Heart left ventricle (tissue), 16 donors: ENCODE results near the gene AHCTF1. TPM values are rescaled to one million over a fixed set of nuclear protein-coding genes. Genes with fewer than 3 reads are reported as not detected.

Source experiments
- ATAC-seq, 4 donors: fragments of 200-7000 bp; cut with Tn5 transposase; one replicate each; pipeline ENCODE4 v1.9.1; 2020 to 2022; ENCODE audit warnings: moderate library complexity in 4 of 4, mild to moderate bottlenecking in 3 of 4, moderate number of reproducible peaks in 1 of 4
- DNase-seq, 5 donors: peaks; one replicate each; pipeline ENCODE4 v3.0.0-alpha.2; 2020
- H3K27ac ChIP-seq, 12 donors: fragments of 200-600 bp; sonication (generic) in 4 of 12; one replicate each; pipeline versions ENCODE4 v1.5.0 to v1.8.0; 2016 to 2022; ENCODE audit warnings: mild to moderate bottlenecking in 2 of 12
- H3K27me3 ChIP-seq, 9 donors: fragments of 200-600 bp; sonication (generic) in 2 of 9; one replicate each; pipeline versions ENCODE4 v1.5.1 to v1.8.0; 2016 to 2022; ENCODE audit warnings: mild to moderate bottlenecking in 3 of 9
- H3K36me3 ChIP-seq, 9 donors: fragments of 200-600 bp; sonication (generic) in 2 of 9; one replicate each; pipeline versions ENCODE4 v1.5.0 to v1.8.0; 2018 to 2022; ENCODE audit warnings: mild to moderate bottlenecking in 2 of 9
- H3K4me1 ChIP-seq, 12 donors: fragments of 200-600 bp; sonication (generic) in 4 of 12; one replicate each; pipeline versions ENCODE4 v1.5.0 to v1.8.0; 2016 to 2022; ENCODE audit warnings: mild to moderate bottlenecking in 3 of 12
- H3K4me3 ChIP-seq, 12 donors: fragments of 200-600 bp; sonication (generic) in 4 of 12; one replicate each; pipeline versions ENCODE4 v1.5.0 to v1.8.0; 2017 to 2022; ENCODE audit warnings: mild to moderate bottlenecking in 9 of 12, moderate library complexity in 4 of 12
- H3K9me3 ChIP-seq, 12 donors: fragments of 200-600 bp; sonication (generic) in 4 of 12; one replicate each; pipeline versions ENCODE4 v1.5.0 to v1.8.0; 2016 to 2022; ENCODE audit warnings: mild to moderate bottlenecking in 1 of 12
- CTCF ChIP-seq, 12 donors: fragments of 200-600 bp; sonication (generic) in 4 of 12; IDR thresholded peaks; one replicate each; pipeline versions ENCODE4 v1.5.0 to v1.8.0; 2018 to 2022; ENCODE audit warnings: antibody characterized with exemption in 12 of 12, mild to moderate bottlenecking in 5 of 12
- POLR2A ChIP-seq, 2 donors: fragments of 450-650 bp; IDR thresholded peaks; one replicate each; pipeline ENCODE4 v1.6.1; 2017; ENCODE audit warnings: antibody characterized with exemption in 2 of 2, mild to moderate bottlenecking in 2 of 2, moderate library complexity in 2 of 2
- WGBS, 4 donors: extraction: QIAGEN DNeasy Blood & Tissue Kit in 2 of 4; methylation state at CpG; one replicate each; pipeline versions ENCODE4 v1.1.5 to v1.1.7; 2013 to 2018; 5-methylcytosine and 5-hydroxymethylcytosine counted together
- intact Hi-C, 10 donors: fragments of 100-400 bp; cut with DNase I; formaldehyde crosslinking; loops; one replicate each; pipeline versions ENCODE4 v1.11.1 to v1.14.2; 2022
- polyA plus RNA-seq, 2 donors: library from polyadenylated mRNA; stranded (reverse); fragments of 200-250 nt; gene quantifications; one replicate each; pipeline ENCODE4 v1.2.3, GENCODE V29; 2013
- total RNA-seq, 9 donors: library from RNA; depleted of rRNA in 2 of 9; stranded (reverse); fragments of >200 nt in 2 of 9; fragmentation: NEBNext Ultra II Directional in 3 of 9; extraction: Animal tissue kit (Norgen Biotek cat#: 25700) in 3 of 9; gene quantifications; one replicate each; pipeline versions ENCODE4 v1.1.0 to v1.2.4, GENCODE V29; 2016 to 2023
- donor health status: ischemic (EF 13 %, LVEDD 7.1; RV severe dilation, severe dysfunction).
- donor health status: healthy with polysubstance abuse.
- donor health status: DM: no; HTN: yes; CAD: no.
- donor health status: DM: no; HTN: no; CAD: no.
- donor health status: ischemic (EF 25% LVEDD 6.9; RV normal size, moderate dysfunction).
- donor health status: ischemic (EF 25% LVEDD 5.7; RV mildly dilated, moderate dysfunction).
- donor health status: healthy.
- donor health status: DM: yes; HTN: yes; CAD: no.
- donor health status: ischemic (EF 35%, LVEDD 5.7; RV mildly dilated, moderate dysfunction).
- donor health status: nonischemic (EF 11% LVEDD 7.7; RV severe dilation, severe dysfunction).
- donor health status: DM: yes; HTN: yes; CAD: no.
- donor health status: PGD.
- donor health status: ischemic (EF 29% LVEDD 5.4; RV normal size, mild dysfunction).
- donor health status: nonischemic (EF 23%, LVEDD 6.1; RV moderate dilation, normal function).

Gene AHCTF1
- total and polyA plus RNA-seq, 11 donors: 6.3 to 39.7 (median 19.4) TPM

GRCh38 chr1:246906833-246907232 is 24.9 kb downstream of the AHCTF1 start:
- Histone ChIP-seq H3K27ac (no peak overlapping the region), H3K4me3 (no peak overlapping the region), H3K9me3 (no peaks in the 10 kb centered on the region), H3K27me3 (no peaks in the 10 kb centered on the region), H3K4me1 (peaks cover 0 to 16% (median 2%) of the 10 kb centered on the region in 12 donors), H3K36me3 (peaks cover 0 to 95% (median 75%) of the 10 kb centered on the region in 9 donors)
- intact Hi-C loops: loop anchor here (1.0 to 5.0 kb wide), 4 partner anchors 60 to 65 kb away; no protein-coding TSS in a partner anchor
- DNase-seq: no peak
- no peak for ATAC-seq
- no peak for TF ChIP-seq POLR2A (IDR thresholded peaks at IDR 0.05)
- no peak for TF ChIP-seq CTCF (IDR thresholded peaks at IDR 0.05)
- WGBS, 4 donors: 85 to 90% (median 89%) methylated on average over 1 of the region's 1 CpG

- Histone ChIP-seq H3K9me3 (no peaks in the 10 kb centered on the region), H3K4me3 (no peak overlapping the region), H3K4me1 (peaks cover 0 to 3% (median 0%) of the 10 kb centered on the region in 12 donors), H3K27me3 (no peaks in the 10 kb centered on the region), H3K36me3 (peaks cover 0 to 100% (median 96%) of the 10 kb centered on the region in 9 donors), H3K27ac (no peak overlapping the region)
- 86 to 90% (median 89%) methylated on average over 5 of the region's 5 CpGs for WGBS, 4 donors
- ATAC-seq (no peak), DNase-seq (no peak)
- intact Hi-C loops: no loop called here
- no peak for TF ChIP-seq CTCF (IDR thresholded peaks at IDR 0.05)
- no peak for TF ChIP-seq POLR2A (IDR thresholded peaks at IDR 0.05)
Observed at GRCh38 chr1:246901874-246902273, 29.9 kb downstream of the AHCTF1 start.

- Histone ChIP-seq H3K4me1 (no peaks in the 10 kb centered on the region), H3K4me3 (no peak overlapping the region), H3K36me3 (peaks cover 0 to 100% (median 98%) of the 10 kb centered on the region in 9 donors), H3K27ac (no peak overlapping the region), H3K27me3 (no peaks in the 10 kb centered on the region), H3K9me3 (no peaks in the 10 kb centered on the region)
- intact Hi-C loops: loop anchor here in 1 of 10 donors (5.0 kb wide), 1 partner anchor 40 kb away; no protein-coding TSS in a partner anchor
- ATAC-seq (no peak), DNase-seq (no peak)
- 95 to 97% (median 97%) methylated on average over 5 of the region's 5 CpGs for WGBS, 4 donors
- TF ChIP-seq POLR2A (IDR thresholded peaks at IDR 0.05) (no peak), CTCF (IDR thresholded peaks at IDR 0.05) (no peak)
Observed at GRCh38 chr1:246897302-246897701, 34.4 kb downstream of the AHCTF1 start.

- no peaks in the 10 kb centered on the region for H3K4me1 ChIP-seq
- H3K27ac ChIP-seq: no peak overlapping the region
- no peak for ATAC-seq
- intact Hi-C loops: no loop called here
- whole genome bisulfite sequencing, 4 donors: 93 to 96% (median 95%) methylated on average over 5 of the region's 5 CpGs
- no peaks in the 10 kb centered on the region for H3K9me3 ChIP-seq
- H3K27me3 ChIP-seq: no peaks in the 10 kb centered on the region
- H3K36me3 ChIP-seq: peaks cover 3 to 100% (median 99%) of the 10 kb centered on the region in 9 donors
- no peak overlapping the region for H3K4me3 ChIP-seq
- TF ChIP-seq POLR2A (IDR thresholded peaks at IDR 0.05): no peak
- TF ChIP-seq CTCF (IDR thresholded peaks at IDR 0.05): no peak
- DNase-seq: no peak
Observed at GRCh38 chr1:246893191-246893939, 38.4 kb downstream of the AHCTF1 start.
